ENCODE results near the gene CSTPP1.

GRCh38 chr11:47152953-47153950 is 216.7 kb downstream of the CSTPP1 start:
- TF ChIP-seq CTCF (IDR thresholded peaks at IDR 0.05; ENCODE audit: borderline replicate concordance, extremely low read depth, low read length, poor library complexity, severe bottlenecking), result peak; percentile 99
- TF ChIP-seq EZH2 (IDR thresholded peaks at IDR 0.05; ENCODE audit: borderline replicate concordance, low read depth, low read length, severe bottlenecking), result no peak

All from DND-41 (cell line).